ENCODE measurements around the gene PPP4R2. TPM values are rescaled to one million over a fixed set of nuclear protein-coding genes. Genes with fewer than 3 reads are reported as not detected.

Gene PPP4R2
- total and polyA plus RNA-seq, 10 donors: 12.2 to 94.7 (median 54.2) TPM

- Histone ChIP-seq H3K4me1 (peaks cover 0 to 3% (median 0%) of the 10 kb centered on the region in 6 donors), H3K36me3 (no peaks in the 10 kb centered on the region), H3K27me3 (replicated peaks in 1 of 7) (no peaks in the 10 kb centered on the region), H3K4me3 (no peak overlapping the region), H3K27ac (no peak overlapping the region), H3K9me3 (no peaks in the 10 kb centered on the region)
- 77 to 93% (median 86%) methylated on average over 8 of the region's 8 CpGs for WGBS, 5 donors
- TF ChIP-seq CTCF (IDR thresholded peaks at IDR 0.05 in 8 of 11, conservative IDR thresholded peaks at IDR 0.05 in 3 of 11) (no peak), POLR2A (IDR thresholded peaks at IDR 0.05) (no peak), POLR2AphosphoS5 (IDR thresholded peaks at IDR 0.05) (no peak)
- no peak for DNase-seq
- intact Hi-C loops (cut with DNase I; ENCODE audit: low total_unique reads): no loop called here
Measured at GRCh38 chr3:72950372-72950771, 46.2 kb upstream of the PPP4R2 start.

GRCh38 chr3:72950801-72951200 is 45.8 kb upstream of the PPP4R2 start:
- DNase-seq: no peak
- peaks cover 0 to under 1% (median 0%) of the 10 kb centered on the region in 6 donors for H3K4me1 ChIP-seq
- intact Hi-C loops (cut with DNase I; ENCODE audit: low total_unique reads): no loop called here
- H3K27me3 ChIP-seq (replicated peaks in 1 of 7): no peaks in the 10 kb centered on the region
- H3K9me3 ChIP-seq: no peaks in the 10 kb centered on the region
- no peak overlapping the region for H3K27ac ChIP-seq
- no peak overlapping the region for H3K4me3 ChIP-seq
- no peaks in the 10 kb centered on the region for H3K36me3 ChIP-seq
- TF ChIP-seq POLR2A (IDR thresholded peaks at IDR 0.05) (no peak), POLR2AphosphoS5 (IDR thresholded peaks at IDR 0.05) (no peak), CTCF (IDR thresholded peaks at IDR 0.05 in 8 of 11, conservative IDR thresholded peaks at IDR 0.05 in 3 of 11) (no peak)
- 80 to 92% (median 87%) methylated on average over 4 of the region's 4 CpGs for WGBS, 5 donors

- 43 to 67% (median 51%) methylated on average over 6 of the region's 6 CpGs for WGBS, 5 donors
- no peak for DNase-seq
- Histone ChIP-seq H3K4me1 (no peaks in the 10 kb centered on the region), H3K9me3 (no peaks in the 10 kb centered on the region), H3K27me3 (replicated peaks in 1 of 7) (no peaks in the 10 kb centered on the region), H3K36me3 (no peaks in the 10 kb centered on the region), H3K27ac (no peak overlapping the region), H3K4me3 (no peak overlapping the region)
- no peak for TF ChIP-seq CTCF (IDR thresholded peaks at IDR 0.05 in 8 of 11, conservative IDR thresholded peaks at IDR 0.05 in 3 of 11)
- no peak for TF ChIP-seq POLR2A (IDR thresholded peaks at IDR 0.05)
- no peak for TF ChIP-seq POLR2AphosphoS5 (IDR thresholded peaks at IDR 0.05)
- intact Hi-C loops (cut with DNase I; ENCODE audit: low total_unique reads): no loop called here
Measured at GRCh38 chr3:72951259-72951722, 45.3 kb upstream of the PPP4R2 start.

GRCh38 chr3:72953325-72953956 is 43.2 kb upstream of the PPP4R2 start:
- H3K4me1 ChIP-seq: no peaks in the 10 kb centered on the region
- no peak for TF ChIP-seq POLR2A (IDR thresholded peaks at IDR 0.05)
- no peak for TF ChIP-seq CTCF (IDR thresholded peaks at IDR 0.05 in 8 of 11, conservative IDR thresholded peaks at IDR 0.05 in 3 of 11)
- TF ChIP-seq POLR2AphosphoS5 (IDR thresholded peaks at IDR 0.05): no peak
- H3K9me3 ChIP-seq: no peaks in the 10 kb centered on the region
- DNase-seq: no peak
- H3K36me3 ChIP-seq: no peaks in the 10 kb centered on the region
- no peak overlapping the region for H3K4me3 ChIP-seq
- H3K27me3 ChIP-seq (replicated peaks in 1 of 7): no peaks in the 10 kb centered on the region
- intact Hi-C loops (cut with DNase I; ENCODE audit: low total_unique reads): no loop called here
- H3K27ac ChIP-seq: peak overlapping the region in 2 of 8 donors; percentile 53 to 69
- 68 to 87% (median 80%) methylated on average over 7 of the region's 7 CpGs for WGBS, 5 donors
